ENCODE measurements around the gene PCMT1.

PCMT1 gene

DNA sequence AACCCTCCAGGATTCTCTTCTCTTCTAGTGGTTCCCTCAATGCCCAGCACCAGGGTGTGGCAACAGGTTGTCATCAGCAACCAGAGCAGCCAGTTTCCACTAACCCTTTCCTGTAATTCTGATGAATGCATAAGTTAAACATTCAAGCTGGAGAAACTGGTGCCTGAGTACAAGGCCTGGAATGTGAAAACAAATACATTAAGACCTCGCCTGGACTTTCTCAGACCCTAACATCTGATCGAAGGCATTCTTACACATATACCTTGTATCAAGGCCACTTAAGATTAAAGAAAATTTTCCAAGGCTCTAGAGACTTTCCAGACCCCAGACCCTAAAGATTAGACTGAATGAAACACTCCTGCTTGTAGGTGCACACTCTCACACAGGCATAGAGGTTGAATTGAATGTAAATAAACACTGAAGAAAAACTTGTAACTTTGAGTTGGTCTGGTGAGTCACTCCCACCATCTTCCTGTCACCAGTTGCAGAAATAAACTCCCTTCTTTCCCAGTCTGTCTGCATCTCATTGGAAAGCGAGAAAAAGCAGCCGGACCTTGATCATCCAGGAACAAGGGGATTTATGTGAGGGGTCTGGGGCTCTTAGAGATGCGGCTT is 105.6 kb downstream of the PCMT1 start:
- peak; percentile 52 for DNase-seq (ENCODE audit: low read depth, low spot score)

DNA sequence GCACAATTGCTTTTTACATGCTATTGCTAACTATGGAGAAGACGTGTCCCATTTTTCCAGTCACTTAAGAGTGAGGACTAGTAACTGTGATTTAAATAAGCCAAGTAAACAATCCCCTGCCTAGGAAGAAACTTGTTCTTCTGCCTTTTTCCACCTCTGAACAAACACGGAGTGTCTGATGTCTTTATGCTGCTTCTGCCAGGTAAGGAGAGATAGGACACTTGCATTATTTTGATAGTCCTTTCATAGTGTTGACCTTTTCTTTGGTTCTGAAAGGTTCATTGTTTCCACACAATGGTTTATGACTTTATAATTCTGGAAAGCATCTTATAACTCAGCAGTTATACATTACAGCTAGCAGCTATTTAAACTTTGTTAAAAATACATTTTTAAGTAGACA is 106.2 kb downstream of the PCMT1 start:
- no peak for DNase-seq (ENCODE audit: low read depth, low spot score)

DNA sequence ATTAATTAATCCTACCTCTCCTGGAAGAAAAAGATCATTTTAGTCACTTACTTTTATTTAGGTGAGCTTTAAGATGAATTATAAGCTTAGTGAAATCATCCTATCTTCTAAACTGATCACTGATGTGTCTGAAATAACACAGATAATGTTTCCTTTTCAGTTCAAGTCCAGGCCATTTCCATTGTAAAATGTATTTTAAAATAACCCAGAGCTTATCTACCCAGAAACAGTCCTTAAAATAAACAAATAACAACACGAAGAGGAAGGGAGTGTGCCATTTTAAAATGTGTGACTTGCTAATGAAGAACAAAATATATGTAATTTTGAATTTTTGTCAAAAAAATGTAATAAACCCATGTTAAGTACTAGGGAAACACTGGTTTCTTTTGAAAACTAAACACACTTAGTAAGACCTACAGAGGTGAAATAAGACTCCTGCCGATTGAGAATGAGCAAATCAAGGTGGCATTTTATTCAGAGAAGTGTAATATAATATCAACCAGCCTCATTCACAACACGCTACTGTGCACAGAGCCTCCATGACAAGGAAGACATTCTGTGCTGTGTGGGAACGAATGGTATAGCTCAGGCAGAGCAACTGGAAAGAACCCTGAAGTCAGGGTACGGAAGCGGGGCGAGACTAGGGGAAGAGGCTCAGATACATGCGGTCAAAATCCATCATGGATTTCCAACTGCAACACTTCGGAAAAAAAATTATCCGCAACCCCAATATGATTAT is 106.9 kb downstream of the PCMT1 start:
- no peak for DNase-seq (ENCODE audit: low read depth, low spot score)

DNA sequence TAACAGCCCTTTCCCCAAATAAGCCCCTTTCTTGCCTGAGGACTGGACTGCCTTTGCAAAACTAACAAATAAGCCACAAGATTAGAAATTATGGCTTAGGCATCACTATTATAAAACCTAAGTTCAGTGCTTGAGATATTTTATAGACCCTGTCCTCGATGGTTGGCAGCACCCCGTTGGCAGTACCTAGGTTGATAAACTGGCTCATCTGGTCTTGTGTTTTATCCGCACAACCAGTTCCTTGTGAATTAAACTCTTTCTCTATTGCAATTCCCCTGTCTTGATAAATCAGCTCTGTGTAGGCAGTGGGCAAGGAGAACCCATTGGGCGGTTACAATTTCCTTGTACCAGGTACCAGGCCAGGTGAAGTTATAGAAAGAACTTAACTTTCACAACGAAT is 108.0 kb downstream of the PCMT1 start:
- DNase-seq (ENCODE audit: low read depth, low spot score): no peak

DNA sequence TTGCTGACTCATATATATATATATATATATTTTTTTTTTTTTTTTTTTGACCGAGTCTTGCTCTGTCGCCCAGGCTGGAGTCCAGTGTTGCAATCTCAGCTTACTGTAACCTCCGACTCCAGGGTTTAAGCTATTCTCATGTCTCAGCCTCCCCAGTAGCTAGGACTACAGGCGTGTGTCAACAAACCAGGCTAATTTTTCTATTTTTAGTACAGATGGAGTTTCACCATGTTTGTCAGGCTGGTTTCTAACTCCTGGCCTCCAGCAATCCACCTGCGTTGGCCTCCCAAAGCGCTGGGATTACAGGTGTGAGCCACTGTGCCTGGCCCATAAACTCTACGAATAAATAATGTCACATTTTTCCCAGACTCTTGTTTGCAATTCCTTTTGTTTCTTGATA is 109.8 kb downstream of the PCMT1 start:
- DNase-seq (ENCODE audit: low read depth, low spot score): no peak

DNA sequence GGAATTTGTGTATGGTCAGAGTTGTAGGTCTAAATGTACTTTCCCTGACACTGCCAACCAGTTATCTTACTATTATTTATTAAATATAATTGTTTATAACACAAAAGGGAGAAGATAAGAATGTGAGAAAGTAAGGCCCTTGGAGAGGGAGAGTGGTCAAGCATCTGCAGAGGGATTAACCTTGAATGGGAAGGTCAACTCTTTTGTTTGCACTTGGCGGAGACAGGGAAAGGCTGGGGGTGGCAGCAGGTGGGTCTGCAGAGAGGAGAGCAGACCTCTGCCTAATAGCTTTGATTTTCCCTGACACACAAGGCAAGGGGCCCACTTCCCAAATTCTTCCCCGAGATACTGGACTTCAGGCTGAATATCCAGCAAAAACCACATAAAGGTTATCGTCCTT is 110.4 kb downstream of the PCMT1 start:
- DNase-seq (ENCODE audit: low read depth, low spot score): no peak

DNA sequence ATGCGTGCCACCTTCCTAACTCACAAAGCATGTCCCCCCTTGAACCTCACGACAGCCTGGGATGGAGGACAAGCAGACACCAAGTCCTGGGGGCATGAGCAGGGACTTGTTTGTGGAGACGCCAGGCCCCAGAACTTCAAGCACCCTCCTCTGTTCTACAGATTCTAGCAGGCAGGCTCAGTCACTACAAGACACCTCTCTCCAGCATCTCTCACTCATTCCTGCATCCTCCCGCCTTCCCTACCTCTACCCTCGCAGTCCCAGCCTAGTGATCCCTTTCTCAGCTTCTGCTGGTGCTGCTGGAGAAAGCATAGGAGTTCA is 110.9 kb downstream of the PCMT1 start:
- no peak for DNase-seq (ENCODE audit: low read depth, low spot score)
